Occipital lobe (tissue), 2 donors: ENCODE results near the gene GDAP2. TPM values are rescaled to one million over a fixed set of nuclear protein-coding genes. Genes with fewer than 3 reads are reported as not detected.

Experiments used
- DNase-seq: peaks from one replicate; lab custom pipeline; 2025; lab: John Stamatoyannopoulos, UW
- total RNA-seq: library from RNA; depleted of rRNA; stranded (reverse); fragments of >200 nt; gene quantifications from one replicate; pipeline ENCODE4 v1.2.3, GENCODE V29; 2014

The GDAP2 gene
- total RNA-seq, 1 donor from 2014 or later = 73.9 TPM

DNA sequence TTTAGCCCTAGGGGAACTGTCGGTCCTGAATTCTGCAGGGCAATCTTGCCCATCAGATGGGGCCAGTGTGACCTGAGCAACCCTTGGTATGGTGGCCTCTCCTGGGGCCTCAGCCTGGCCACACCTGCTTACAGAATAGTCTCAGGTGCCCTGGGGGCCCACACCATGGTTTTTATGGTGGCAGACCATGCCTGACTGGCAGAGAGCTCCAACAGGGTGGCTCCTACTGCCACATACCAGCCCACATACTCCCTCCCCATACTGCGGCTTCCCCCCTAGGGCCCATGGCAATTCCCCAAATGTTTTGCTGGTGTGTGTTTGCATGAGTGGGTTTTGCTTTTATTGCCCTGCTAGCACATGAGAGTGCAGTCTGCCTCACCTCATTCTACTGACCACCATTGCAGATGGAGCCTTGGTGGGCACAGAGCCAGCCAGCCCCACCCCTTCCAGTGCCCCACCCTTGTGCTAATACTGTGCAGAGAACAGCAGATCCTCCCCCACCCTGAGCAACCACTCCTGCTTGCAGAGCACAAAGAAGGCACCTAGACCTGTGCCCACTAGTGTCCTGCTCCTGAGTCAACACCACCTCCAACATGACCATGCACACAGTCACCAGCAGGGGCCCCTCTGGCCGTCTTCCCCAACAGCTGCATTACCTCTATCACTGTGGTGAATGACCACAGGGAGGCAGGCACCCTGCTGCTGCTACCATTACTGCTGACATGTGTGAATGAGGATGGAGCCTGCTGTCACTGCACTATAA lies 86.8 kb downstream of the GDAP2 start:
- DNase-seq = no peak

DNA sequence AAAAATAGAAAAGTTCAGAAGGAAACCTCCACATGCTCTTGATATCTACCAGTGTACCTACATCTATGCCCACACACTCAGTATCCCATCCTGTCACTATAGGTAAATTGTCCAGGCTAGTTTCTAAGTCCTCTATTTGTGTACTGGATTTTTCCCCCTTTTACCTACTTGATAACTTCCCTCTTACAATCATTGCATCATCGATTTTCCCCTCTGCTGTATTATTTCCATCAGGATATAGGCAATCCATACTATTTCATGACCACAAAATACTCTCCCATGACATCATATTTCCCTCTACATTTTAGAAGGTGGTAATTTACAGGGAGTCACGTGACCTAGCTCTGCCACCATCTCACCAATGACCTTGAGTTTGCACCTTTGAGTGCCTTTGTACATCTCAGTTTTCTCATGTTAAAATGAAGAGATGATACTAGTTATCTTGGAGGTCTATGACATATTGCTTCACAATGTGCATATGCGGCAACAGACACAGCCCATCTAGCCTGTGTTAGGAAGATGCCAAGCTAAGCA lies 88.2 kb downstream of the GDAP2 start:
- no peak for DNase-seq

DNA sequence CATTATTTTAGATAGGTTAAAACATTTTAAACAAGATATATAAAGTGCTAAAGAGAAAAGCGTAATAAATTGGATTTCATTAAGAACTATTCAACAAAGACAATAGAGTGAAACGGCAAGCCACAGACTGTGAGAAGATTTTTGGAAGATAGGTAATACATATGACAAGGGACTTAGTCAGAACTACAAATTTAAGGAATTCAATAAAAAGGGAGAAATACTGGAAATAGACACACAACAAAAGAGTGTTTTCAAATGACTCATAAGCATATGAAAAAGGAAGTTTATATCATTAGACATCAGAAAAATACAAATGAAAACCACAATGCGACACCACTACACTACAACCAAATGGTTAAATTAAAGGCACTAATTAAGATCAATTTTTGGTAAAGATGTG lies 90.5 kb downstream of the GDAP2 start:
- DNase-seq = no peak

DNA sequence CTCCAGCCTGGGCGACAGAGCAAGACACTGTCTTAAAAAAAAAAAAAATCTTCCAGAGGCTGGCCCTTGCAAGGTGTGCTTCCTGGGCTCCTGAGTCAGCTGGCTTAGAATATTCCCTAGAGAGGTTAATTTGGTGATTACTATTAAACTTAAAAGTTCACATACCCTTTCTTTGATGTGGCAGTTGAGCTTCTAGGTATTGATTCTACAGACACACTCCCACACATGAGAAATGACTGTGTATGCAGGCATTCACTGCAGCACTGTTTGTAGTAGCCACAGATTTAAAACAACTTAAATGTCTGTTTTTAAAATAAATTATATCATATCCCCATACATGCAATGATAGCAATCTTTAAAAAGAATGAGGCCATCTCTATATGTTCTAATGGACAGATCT lies 93.4 kb downstream of the GDAP2 start:
- DNase-seq = no peak

DNA sequence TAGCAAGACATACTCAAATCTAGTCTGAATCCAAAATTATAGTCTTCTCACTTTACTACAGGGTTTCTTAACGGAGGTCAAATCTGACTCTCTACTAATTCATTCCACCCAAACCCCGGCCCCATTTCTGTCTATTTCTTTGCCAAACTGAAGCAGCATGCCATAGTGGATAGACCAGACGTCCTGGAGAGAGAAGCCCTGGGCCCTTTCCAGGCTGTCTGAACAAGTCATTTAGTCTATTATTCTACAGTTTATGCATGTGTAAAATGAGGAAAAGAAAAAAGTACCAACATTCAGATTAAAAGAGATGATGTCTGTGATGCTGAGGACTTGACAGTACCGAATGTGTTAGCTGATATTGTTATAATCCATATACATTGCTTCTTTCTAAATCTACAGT lies 95.0 kb downstream of the GDAP2 start:
- no peak for DNase-seq

DNA sequence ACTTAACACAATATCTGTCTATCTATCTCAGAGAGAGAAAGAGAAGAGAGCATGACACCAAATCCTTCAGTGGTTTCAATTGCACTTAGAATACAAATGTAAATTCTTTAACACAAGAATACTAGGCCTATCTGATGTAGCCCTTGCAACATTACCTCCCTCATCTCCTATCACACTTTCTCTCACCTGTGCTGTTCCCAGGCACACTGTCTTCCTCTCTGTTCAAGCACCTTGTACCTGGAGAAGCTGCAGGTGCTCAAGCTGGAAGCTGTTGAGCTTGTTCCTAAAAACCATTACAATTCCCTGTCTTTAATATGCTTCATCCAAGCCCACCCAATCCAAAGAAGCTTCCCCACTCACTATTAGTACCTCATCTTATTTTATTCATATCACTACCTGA lies 97.0 kb downstream of the GDAP2 start:
- DNase-seq = no peak

DNA sequence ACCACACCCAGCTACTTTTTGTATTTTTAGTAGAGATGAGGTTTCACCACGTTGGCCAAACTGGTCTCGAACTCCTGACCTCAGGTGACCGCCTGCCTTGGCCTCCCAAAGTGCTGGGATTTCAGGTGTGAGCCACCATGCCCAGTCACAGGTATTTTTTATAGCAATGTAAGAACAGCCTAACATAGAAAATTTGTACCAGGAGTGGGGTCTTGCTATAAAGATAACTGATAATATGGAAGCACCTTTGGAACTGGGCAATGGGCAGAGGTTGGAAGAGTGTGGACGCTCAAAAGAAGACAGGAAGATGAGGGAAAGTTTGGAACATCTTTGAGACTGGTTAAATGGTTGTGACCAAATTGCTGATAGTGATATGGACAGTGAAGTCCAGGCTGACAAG lies 99.2 kb downstream of the GDAP2 start:
- no peak for DNase-seq

DNA sequence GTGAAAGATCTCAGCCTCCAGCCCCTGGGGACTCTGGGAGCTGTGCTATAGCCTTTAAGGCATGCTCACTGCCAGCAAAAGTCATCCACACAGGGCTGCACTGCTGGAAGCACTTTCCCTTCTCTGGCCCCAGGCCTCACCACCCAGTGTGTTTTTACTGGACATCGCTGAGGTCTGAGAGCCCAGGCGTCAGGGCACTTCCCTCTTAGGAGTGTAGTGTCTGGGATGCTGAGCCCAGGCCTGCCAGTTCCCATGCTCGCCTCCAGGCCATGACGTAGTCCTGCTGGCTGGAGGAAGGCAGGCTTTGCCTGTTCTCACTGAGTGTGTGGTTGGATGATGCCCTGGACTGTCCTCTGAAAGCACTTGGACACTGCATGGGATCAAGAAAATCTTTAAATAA lies 101.2 kb downstream of the GDAP2 start:
- DNase-seq = no peak

DNA sequence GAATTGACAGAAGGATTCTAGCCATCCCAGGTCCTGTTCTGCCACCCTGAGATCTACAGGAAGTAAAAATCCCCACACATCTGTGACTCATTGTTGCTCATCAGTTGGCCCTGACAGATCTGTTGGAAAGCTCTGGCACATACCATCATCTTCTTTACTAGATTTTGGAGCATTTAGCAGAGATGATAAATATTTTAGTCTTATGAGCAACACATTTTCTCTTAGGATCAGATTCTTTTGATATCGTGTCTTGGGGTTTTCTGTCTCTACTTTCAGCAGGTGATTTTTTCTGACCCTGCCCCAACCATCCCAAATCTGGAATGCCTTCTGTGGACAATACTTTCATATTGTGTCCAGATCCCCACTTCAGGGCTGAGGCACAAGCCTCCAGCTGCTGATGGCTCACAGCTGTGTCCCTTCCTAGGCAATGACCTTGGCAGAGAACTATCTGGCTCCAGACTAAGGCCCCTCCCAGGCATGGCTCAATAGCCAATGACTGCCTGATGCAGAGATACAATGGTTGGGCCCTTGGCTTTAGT lies 102.8 kb downstream of the GDAP2 start:
- no peak for DNase-seq

DNA sequence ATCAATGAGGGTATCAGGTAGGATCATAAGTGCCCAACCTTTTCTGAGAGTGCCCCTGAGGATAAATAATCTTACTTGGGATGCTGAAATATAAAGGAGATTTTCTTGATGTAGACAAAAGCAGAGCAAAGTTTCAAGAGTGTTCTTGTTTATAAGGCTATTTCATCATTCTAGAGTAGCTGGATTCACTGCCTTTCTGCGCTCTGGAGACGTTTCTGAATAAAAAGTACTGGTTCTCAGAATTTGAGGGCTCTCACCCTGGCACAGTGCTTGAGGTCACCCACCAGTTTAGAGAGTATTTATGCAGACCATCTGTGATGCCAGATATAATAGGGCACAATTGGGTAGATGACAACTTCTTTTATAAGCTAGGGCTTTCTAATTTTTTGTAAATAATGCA lies 103.3 kb downstream of the GDAP2 start:
- DNase-seq = no peak

DNA sequence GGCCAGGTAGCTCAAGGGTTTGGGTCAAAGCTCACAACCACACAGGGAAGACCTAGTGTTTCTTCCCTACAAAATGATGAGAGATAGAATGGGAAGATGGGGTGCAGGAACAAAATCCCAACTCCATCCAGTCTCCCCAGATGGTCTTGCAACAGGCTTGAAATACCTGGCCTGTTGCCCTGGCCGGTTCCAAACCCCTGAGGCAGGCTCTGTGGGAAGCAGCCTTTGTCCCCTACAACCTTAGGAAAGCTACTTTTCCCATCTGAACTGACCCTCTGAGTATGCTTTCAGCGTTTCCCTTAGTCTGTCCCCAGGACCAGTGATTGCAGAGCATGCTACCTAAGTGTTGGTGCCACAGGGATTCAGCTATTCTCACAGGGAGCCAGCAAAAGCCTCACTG lies 104.0 kb downstream of the GDAP2 start:
- no peak for DNase-seq

DNA sequence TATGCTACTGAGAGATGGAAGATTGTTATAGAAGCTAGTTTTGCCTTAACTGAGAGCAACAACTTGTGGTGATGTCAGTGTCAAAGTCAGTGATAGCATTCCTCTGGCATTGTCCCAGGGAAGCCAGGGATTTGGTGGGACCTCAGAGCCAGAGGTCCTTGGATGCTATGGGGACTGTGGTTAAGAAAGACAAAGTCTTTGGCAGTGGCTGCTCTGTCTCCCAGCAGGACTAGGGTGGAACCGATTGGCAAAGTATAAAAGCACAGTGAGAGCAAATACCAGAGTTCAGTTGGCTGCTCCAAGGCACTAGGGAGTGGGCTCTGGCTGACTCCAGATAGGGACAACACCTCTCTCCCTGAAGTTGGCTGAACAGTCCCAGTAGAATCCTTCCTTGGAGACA lies 104.8 kb downstream of the GDAP2 start:
- DNase-seq = no peak

DNA sequence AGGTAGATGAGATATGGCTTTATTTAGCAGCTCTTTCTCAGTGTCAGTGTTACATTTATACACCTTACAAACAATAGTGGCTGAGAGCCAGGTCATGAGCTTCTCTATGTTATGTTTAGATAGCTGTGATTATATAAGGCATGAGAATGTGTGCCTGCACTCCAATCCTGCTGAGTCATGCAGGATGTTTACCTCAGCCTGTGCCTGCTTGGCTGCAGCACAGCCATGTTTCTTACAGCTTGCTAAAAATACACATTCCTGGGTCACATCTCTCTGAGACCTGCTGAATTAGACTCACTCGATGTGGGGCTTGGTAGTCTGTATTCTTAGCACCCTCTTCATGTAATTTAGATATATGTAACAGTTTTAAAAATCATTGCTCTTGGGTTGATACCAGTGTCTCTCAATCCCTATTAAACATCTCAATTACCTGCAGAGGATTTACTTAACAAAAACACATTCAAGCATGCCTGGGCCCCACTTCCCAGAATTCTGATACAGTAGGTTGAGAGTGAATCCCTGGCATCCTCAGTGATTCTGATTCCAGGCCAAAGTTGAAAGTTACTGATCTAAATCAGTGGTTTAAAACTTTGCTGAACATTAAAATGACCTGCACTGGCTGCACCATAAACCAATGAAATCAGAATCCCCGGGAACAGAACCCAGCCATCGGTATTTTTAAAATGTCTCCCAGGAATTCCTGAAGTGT lies 107.5 kb downstream of the GDAP2 start:
- no peak for DNase-seq

DNA sequence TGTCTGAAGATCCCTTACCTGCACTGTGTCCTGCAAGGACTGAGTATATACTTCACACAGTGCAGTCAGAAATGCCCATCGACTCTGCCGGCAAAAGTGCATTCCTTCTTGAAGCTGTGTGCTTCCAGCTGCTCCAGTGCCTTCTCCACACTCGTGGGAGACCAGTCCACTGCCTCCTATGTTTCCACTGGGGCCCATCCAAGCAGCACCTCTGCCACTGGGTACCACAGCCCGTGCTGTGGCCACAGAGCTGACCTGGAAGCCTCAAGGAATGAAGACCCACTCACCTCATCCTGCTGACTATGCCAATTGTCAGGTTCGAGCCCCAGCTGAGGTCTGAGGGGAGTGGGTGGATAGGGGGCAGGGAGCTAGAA lies 108.1 kb downstream of the GDAP2 start:
- DNase-seq = no peak

DNA sequence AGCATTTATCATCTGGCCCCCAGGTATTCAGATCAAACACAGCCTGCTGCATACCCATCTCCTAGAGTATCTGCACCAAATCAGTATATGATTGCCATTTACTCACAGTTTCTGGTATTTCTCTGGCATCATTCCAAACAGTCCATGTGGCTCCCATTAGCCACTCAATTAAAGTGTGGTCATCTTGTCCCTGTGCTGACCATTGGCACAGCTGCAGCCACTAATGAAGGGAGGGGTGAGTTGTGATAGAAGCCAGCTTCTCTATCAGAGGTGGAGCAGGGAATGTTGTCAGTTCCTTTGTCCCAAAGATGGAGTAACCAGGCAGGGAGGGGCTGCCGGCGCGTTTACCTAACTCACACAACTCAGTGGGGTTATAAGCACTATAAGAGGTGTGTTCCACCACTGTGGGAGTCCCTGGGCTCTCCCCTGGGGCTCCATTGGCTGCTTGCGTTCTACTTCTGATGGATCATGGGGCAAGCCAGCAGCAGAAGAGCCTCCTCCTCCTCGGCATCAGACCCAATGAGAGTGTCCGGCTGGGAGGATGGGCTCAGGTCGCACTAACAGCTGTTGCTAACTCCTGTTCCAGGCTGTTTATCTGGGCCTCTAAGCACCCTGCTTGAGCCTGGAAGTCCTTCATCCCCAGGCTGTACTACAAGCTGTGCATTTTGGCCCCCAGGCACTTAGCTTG lies 108.6 kb downstream of the GDAP2 start:
- no peak for DNase-seq

DNA sequence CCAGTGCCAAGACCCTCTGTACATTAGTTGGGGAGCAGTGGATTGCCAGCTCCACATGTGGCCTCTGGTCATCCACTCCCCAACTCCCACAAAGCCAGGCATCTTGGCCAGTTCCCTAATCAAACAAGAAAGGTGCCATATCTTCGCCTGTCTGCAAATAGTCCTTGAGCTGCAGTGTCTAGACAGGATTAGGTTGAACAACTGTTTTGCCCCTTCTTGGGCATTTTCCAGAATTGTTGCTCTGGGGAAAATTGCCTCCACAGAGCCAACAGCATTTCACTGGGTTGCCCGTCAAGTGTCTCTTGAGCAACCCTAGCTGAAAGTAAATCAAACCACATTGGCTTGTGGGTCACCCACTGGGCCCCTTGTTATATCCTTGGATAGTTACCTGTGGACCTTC lies 109.3 kb downstream of the GDAP2 start:
- no peak for DNase-seq

DNA sequence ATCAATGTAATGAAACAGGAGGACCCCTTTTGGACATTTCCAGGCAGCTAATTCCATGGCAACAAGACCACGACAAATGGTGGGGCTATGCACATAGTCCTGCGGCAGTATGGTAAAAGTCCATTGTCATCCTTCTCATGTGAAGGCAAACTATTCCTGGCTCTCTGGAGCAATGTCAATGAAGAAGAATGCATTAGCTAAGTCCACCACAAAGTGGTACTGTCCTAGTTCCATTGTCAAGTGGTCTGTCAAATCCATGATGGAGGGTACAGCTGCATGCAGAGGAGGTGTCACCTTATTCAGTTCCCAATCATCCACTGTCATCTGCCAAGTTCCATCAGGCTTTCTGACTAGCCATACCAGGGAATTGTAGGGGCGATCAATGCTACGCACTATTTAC lies 110.1 kb downstream of the GDAP2 start:
- no peak for DNase-seq

DNA sequence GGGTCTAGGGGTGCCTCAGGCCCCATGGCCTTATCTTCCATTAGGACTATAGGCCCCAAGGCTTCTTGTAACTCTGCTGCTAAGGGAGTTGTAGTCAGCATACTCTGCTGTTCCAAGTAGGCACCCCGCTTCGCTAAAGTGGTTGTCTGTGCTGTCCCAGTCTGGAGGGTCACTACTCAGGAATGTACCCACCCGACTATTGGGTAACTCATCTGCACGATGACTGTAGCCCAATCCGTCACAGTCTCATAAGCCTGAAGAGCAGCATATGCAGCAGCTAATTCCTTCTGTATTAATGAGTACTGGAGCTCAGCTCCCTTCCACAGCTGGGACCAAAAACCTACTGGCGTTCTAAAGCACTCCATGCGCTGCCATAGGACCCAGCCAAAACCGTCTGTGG lies 111.0 kb downstream of the GDAP2 start:
- no peak for DNase-seq

DNA sequence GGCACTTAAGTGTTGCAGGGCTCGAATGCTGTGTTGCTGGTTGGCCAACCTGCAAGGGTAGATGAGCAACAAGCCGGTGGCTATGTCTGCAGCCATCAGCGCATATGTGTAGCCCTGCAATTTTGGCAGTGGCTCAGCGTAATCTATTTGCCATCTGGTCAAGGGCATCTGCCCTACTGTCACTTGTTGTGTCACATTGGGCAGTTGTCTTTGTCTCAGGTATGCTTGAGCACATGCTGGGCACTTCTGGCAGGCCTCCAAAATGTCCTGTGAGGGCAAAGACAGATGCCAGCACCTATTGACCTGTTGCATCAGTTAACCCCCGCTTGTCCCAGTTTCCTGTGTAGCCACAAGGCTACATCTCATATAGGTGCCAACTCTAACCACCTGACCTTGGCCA lies 111.8 kb downstream of the GDAP2 start:
- no peak for DNase-seq

DNA sequence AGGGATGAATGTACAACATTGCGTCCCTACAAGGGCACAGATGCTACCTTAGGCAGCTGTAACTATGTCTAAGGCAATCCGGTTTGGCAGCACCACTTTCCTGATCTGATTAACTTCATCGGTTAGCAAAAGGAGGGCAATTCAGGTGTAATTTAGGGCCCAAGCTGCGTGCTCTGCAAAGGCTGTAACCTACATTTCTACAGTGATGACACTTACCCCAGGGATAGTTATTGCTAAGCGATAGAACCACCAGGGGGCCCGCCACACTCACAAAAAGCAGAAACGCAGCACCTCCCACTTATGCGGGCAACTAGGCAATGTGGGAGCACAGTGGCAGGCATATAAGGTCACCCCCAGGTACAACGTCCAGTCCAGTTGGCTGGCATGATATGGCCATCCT lies 113.5 kb downstream of the GDAP2 start:
- DNase-seq = no peak

DNA sequence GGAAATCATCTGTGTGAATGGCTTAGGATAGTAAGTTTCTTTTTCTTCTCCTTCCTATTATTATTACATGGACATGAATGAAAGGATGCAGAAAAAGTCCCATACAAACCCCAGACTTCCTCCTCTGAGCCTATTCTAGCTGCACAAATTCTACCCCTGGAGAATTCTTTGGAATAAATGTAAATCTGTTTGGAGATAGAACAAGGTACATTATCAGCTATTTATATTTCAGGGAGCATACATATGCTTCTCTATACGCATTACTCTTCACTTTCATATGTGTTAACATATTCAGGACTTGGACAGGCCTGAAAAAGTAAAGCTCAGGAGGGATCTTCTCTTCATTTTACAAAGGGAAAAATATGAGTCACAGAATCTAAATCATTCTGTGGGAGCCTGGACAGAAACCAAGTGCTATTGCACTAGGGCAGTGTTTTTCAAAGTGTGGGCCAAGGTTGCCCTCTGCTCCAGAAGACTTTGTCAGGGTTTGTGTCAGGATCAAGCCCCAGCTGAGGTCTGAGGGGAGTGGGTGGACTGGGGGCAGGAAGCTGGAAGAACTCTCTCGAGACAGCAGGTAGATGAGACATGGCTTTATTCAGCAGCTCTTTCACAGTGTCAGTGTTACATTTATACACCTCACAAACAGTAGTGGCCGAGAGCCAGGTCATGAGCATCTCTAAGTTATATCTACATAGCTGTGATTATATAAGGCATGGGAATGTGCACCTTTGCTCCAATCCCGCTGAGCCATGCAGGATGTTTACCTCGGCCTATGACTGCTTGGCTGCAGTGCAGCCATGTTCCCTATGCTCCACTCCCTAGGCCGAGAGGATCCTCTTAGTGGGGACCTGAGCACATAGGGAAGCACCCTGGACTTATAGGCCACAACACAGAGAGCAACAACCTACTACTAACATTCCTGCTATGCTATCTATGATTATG lies 114.3 kb downstream of the GDAP2 start:
- no peak for DNase-seq
